GM20431 (cell line): ENCODE data around the gene STK10.

Experiments used
- in situ Hi-C: fragments of 300-500 bp; cut with MseI, MboI; formaldehyde crosslinking; loops from one replicate; pipeline ENCODE4 v1.15.0; 2020; ENCODE audit warnings: low sequenced_read_pairs; ENCODE audit not compliant: unreplicated experiment

The STK10 gene

GRCh38 chr5:172189693-172190296 lies 1.8 kb upstream of the STK10 start:
- in situ Hi-C loops, result loop anchor here (5.0 kb wide), 1 partner anchor 87 kb away; no protein-coding TSS in a partner anchor

GRCh38 chr5:172188893-172189692 lies 1.1 kb upstream of the STK10 start:
- in situ Hi-C loops, result loop anchor here (5.0 kb wide), 1 partner anchor 87 kb away; no protein-coding TSS in a partner anchor

- in situ Hi-C loops, result loop anchor here (5.0 kb wide), 1 partner anchor 85 kb away; no protein-coding TSS in a partner anchor
These were observed 649 bp downstream of the STK10 start for GRCh38 chr5:172187118-172188032.

GRCh38 chr5:172186114-172186695 lies 1.8 kb downstream of the STK10 start:
- in situ Hi-C loops, result loop anchor here (5.0 kb wide), 1 partner anchor 84 kb away; no protein-coding TSS in a partner anchor

- in situ Hi-C loops, result loop anchor here (5.0 kb wide), 1 partner anchor 83 kb away; no protein-coding TSS in a partner anchor
These were observed 2.9 kb downstream of the STK10 start for GRCh38 chr5:172185096-172185461.

GRCh38 chr5:172183881-172184280 lies 4.1 kb downstream of the STK10 start:
- in situ Hi-C loops, result no loop called here

- in situ Hi-C loops, result no loop called here
These were observed 5.7 kb downstream of the STK10 start for GRCh38 chr5:172182291-172182690.

- in situ Hi-C loops, result no loop called here
These were observed 7.1 kb downstream of the STK10 start for GRCh38 chr5:172180936-172181335.

- in situ Hi-C loops, result no loop called here
These were observed 8.7 kb downstream of the STK10 start for GRCh38 chr5:172178991-172179989.

- in situ Hi-C loops, result no loop called here
These were observed 9.6 kb downstream of the STK10 start for GRCh38 chr5:172178301-172178987.

GRCh38 chr5:172177176-172177575 lies 10.8 kb downstream of the STK10 start:
- in situ Hi-C loops, result no loop called here

- in situ Hi-C loops, result no loop called here
These were observed 12.7 kb downstream of the STK10 start for GRCh38 chr5:172175263-172175719.

- in situ Hi-C loops, result no loop called here
These were observed 14.4 kb downstream of the STK10 start for GRCh38 chr5:172173564-172174153.

GRCh38 chr5:172172912-172173563 lies 15.0 kb downstream of the STK10 start:
- in situ Hi-C loops, result no loop called here

- in situ Hi-C loops, result no loop called here
These were observed 16.9 kb downstream of the STK10 start for GRCh38 chr5:172171118-172171517.

GRCh38 chr5:172170251-172170701 lies 17.7 kb downstream of the STK10 start:
- in situ Hi-C loops, result no loop called here

- in situ Hi-C loops, result no loop called here
These were observed 18.8 kb downstream of the STK10 start for GRCh38 chr5:172169216-172169615.
